HG02610 (cell line): ENCODE results near the gene ZDHHC23.

Experiments used
- ATAC-seq: cut with Tn5 transposase; IDR thresholded peaks from one replicate; pipeline ENCODE4 v1.9.1; 2021; ENCODE audit warnings: mild to moderate bottlenecking, moderate library complexity; ENCODE audit not compliant: unreplicated experiment

The ZDHHC23 gene

GRCh38 chr3:113947372-113948014 is at the start of gene ZDHHC23:
TSS of gene ZDHHC23 (plus strand) at chr3:113948013. CDS start at chr3:113948803, 790 bp downstream.
- ATAC-seq = peak; percentile 73

- no peak for ATAC-seq
These were observed 48.9 kb upstream of the ZDHHC23 start for GRCh38 chr3:113898892-113899291.

GRCh38 chr3:113906568-113907140 is 41.2 kb upstream of the ZDHHC23 start:
- ATAC-seq = no peak

GRCh38 chr3:113908133-113908532 is 39.7 kb upstream of the ZDHHC23 start:
- no peak for ATAC-seq

DNA sequence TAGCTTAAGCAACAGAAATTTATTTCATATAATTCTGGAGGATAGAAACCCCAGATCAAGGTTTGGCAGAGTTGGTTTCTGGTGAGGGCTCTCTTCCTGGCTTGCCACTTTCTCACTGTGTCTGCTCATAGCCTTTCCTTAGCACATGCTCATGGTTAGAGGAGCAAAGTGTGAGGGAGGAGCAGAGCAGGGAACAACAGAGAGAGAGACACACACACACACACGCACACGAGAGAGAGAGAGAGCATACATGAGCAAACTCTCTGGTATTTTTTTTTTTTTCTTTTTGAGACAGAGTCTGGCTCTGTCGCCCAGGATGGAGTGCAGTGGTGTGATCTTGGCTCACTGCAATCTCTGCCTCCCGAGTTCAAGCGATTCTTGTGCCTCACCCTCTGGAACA is 36.8 kb upstream of the ZDHHC23 start:
- ATAC-seq = no peak

GRCh38 chr3:113912552-113913236 is 35.1 kb upstream of the ZDHHC23 start:
- ATAC-seq = peak; percentile 96

- ATAC-seq = no peak
These were observed 33.2 kb upstream of the ZDHHC23 start for GRCh38 chr3:113914646-113915045.

GRCh38 chr3:113927556-113927955 is 20.3 kb upstream of the ZDHHC23 start:
- no peak for ATAC-seq

DNA sequence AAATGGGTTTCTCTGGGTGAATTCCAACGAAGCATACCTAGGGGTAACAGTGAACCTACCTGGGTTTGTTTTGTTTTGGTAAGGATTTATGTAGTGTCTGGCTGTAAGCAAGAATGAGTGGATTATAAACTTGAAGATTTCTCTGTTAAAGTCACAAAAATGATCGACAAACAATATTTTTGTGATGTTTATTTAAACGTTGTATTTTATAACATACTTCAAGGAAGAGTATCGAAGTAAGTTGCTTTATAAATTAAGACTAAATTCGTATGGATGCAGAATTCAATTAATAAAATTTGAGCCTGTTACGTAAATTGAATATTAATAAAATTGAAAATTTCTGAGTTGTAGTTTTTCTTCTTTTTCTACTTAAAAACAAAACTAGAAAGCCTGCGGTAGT is 982 bp upstream of the ZDHHC23 start:
- ATAC-seq = no peak

- peak; percentile 41 for ATAC-seq
These were observed 453 bp downstream of the ZDHHC23 start for GRCh38 chr3:113948015-113948917.

- ATAC-seq = no peak
These were observed 5.1 kb downstream of the ZDHHC23 start for GRCh38 chr3:113952921-113953320.

GRCh38 chr3:113953677-113954076 is 5.9 kb downstream of the ZDHHC23 start:
- ATAC-seq = no peak

DNA sequence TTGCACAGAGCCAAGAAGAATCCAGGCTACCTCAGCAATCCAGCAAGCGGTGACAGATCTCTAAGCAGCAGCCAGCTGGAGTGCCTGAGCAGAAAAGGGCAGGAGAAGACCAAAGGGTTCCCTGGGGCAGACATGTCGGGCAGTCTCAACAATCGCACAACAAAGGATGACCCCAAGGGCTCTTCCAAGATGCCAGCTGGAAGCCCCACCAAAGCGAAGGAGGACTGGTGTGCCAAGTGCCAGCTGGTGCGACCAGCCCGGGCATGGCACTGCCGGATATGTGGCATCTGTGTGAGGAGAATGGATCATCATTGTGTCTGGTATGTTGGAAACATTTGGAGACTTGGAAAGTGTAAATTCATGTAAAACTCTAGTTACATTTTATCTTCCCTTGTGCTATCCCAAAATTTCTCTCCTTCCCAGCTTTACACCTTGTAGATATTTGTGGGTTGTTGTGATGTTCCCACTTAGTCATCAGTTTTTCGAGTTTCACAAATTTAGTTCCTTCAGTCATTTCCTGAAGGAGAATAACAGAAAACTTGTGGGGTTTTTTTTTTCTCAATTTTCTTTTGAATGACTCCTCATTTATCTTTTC is 6.4 kb downstream of the ZDHHC23 start:
- ATAC-seq = no peak

- ATAC-seq = no peak
These were observed 16.1 kb downstream of the ZDHHC23 start for GRCh38 chr3:113963879-113964278.

DNA sequence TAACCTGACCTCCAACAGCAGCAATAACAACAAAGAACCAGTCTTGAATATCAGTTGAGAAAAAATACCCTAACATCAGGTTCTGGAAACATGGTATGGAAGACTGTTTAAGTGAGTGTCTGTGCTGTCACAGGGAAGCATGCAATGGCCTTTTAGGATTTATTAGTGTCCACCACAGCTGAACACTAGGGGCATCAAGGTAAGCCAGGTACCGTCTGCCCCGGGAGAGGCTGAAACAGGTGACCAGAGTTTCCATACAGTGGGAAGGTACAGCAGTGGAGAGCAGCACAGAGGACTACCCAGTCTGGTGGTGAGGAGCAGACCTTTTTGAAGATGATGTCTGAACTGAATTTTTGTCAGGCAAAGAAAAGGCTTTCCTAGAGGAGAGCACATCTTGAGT is 18.4 kb downstream of the ZDHHC23 start:
- ATAC-seq = no peak

- no peak for ATAC-seq
These were observed 21.2 kb downstream of the ZDHHC23 start for GRCh38 chr3:113968986-113969385.

DNA sequence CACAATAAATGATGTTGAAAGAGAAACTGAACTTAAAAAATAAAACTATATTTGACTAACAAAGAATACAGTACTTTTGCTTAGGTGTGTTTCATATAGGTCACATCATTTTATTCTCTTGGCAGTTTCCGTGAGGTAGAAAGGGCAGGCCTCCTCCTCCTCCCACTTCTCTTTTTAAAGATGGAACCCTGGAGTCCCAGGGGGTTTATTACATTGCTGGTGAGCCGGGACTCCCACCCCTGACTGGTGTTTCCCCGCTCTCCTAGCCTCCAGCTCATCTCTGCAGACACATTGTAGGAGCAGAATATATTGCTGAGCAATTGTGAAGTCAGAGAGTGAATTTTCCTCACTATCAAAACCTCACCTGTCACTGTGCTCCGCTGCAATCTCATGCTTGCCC is 30.0 kb downstream of the ZDHHC23 start:
- no peak for ATAC-seq

- ATAC-seq = no peak
These were observed 32.1 kb downstream of the ZDHHC23 start for GRCh38 chr3:113979916-113980315.

- ATAC-seq = no peak
These were observed 34.0 kb downstream of the ZDHHC23 start for GRCh38 chr3:113981803-113982202.

- ATAC-seq = no peak
These were observed 35.7 kb downstream of the ZDHHC23 start for GRCh38 chr3:113983544-113983943.

GRCh38 chr3:113985541-113985940 is 37.7 kb downstream of the ZDHHC23 start:
- peak; percentile 84 for ATAC-seq
